SK-N-SH treated with all-trans-retinoic acid at 6 μM for 48 hours (cell line): ENCODE measurements around the gene COL23A1.

Experiments
- ARNTL ChIP-seq: fragments of 450-650 bp; formaldehyde crosslinking; IDR thresholded peaks from 2 replicates; pipeline ENCODE4 v1.5.0; 2020; ENCODE audit warnings: low read depth, mild to moderate bottlenecking, moderate library complexity, borderline replicate concordance
- CREB5 ChIP-seq: fragments of 250-450 bp; sonication (Bioruptor Pico); IDR thresholded peaks from 2 replicates; pipeline ENCODE4 v1.5.1; 2020; ENCODE audit warnings: low read depth, mild to moderate bottlenecking, moderate library complexity
- CSDC2 ChIP-seq: fragments of 250-450 bp; sonication (Bioruptor Pico); IDR thresholded peaks from 2 replicates; pipeline ENCODE4 v1.5.0; 2020; ENCODE audit warnings: mild to moderate bottlenecking, moderate library complexity
- GLIS3 ChIP-seq: fragments of 250-450 bp; sonication (Bioruptor Pico); IDR thresholded peaks from 2 replicates; pipeline ENCODE4 v1.5.0; 2020; ENCODE audit warnings: mild to moderate bottlenecking, moderate library complexity
- RARB ChIP-seq: fragments of 250-450 bp; sonication (Bioruptor Pico); IDR thresholded peaks from 2 replicates; pipeline ENCODE4 v1.8.0; 2021; ENCODE audit warnings: mild to moderate bottlenecking, moderate library complexity
- TF ChIP-seq, protein P1 (sequence below): fragments of 250-450 bp; sonication (Bioruptor Pico); IDR thresholded peaks from 2 replicates; pipeline ENCODE4 v1.8.0; 2020; ENCODE audit warnings: mild to moderate bottlenecking, moderate library complexity, borderline replicate concordance

DNA sequence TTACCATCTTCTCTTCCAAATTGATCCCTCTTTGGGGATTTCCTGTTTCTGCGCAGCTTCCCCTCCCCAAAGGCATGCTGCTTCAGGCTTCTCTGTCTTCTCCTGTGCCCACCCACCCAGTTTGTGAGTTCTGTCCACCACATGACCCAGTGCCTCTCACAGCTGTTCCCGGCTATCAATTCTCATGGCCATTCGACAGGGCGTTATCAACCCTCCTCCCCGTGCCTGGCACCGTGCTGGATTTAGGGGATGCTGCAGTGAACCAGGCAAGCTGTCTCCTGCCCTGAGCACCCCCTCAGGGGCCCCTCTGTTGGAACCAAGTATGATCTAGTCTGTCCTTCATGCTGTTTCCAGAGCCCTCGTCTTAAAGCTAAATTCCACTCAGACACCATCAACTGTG, 38.7 kb downstream of the COL23A1 start:
- no peak for TF ChIP-seq RARB (CRISPR knock-in tag)
- no peak for TF ChIP-seq ARNTL (CRISPR knock-in tag)
- no peak for TF ChIP-seq CSDC2 (CRISPR knock-in tag)
- no peak for TF ChIP-seq CREB5 (CRISPR knock-in tag)
- TF ChIP-seq, protein P1, sequence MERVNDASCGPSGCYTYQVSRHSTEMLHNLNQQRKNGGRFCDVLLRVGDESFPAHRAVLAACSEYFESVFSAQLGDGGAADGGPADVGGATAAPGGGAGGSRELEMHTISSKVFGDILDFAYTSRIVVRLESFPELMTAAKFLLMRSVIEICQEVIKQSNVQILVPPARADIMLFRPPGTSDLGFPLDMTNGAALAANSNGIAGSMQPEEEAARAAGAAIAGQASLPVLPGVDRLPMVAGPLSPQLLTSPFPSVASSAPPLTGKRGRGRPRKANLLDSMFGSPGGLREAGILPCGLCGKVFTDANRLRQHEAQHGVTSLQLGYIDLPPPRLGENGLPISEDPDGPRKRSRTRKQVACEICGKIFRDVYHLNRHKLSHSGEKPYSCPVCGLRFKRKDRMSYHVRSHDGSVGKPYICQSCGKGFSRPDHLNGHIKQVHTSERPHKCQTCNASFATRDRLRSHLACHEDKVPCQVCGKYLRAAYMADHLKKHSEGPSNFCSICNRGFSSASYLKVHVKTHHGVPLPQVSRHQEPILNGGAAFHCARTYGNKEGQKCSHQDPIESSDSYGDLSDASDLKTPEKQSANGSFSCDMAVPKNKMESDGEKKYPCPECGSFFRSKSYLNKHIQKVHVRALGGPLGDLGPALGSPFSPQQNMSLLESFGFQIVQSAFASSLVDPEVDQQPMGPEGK (CRISPR knock-in tag) = no peak
- TF ChIP-seq GLIS3 (CRISPR knock-in tag) = no peak
